ENCODE results near the gene CBX8. TPM values are rescaled to one million over a fixed set of nuclear protein-coding genes. Genes with fewer than 3 reads are reported as not detected.

Gene CBX8
- total RNA-seq, 1 donor from 2014 or later, result 6.3 TPM

- intact Hi-C loops (cut with micrococcal nuclease), result loop anchor here (5.0 kb wide), 1 partner anchor 266 kb away; the partner anchor contains the start of gene GAA
Observed at GRCh38 chr17:79835953-79836509, 39.2 kb upstream of the CBX8 start.

DNA sequence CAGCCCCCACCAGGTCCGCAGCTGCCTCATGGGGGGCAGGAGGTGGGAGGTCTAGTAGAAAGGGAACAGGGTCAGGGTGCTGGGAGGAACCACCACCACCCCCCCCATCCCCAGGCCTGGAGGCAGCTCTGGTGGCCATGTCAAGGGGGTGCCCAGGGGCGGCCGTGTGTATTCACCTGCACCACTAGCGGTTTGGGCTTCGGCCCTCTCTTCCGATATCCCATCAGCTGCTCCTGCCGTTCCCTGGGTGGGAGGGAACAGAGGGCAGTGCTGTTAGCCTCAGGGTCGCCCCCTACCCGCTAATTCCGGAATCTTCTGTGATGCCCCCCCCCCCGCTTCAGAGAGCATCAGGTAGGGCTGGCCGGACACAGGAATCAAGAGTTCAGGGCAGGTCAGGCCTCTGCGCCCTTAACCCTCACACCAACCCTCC lies 38.6 kb upstream of the CBX8 start:
- intact Hi-C loops (cut with micrococcal nuclease), result loop anchor here (5.0 kb wide), 1 partner anchor 267 kb away; the partner anchor contains the start of gene GAA

DNA sequence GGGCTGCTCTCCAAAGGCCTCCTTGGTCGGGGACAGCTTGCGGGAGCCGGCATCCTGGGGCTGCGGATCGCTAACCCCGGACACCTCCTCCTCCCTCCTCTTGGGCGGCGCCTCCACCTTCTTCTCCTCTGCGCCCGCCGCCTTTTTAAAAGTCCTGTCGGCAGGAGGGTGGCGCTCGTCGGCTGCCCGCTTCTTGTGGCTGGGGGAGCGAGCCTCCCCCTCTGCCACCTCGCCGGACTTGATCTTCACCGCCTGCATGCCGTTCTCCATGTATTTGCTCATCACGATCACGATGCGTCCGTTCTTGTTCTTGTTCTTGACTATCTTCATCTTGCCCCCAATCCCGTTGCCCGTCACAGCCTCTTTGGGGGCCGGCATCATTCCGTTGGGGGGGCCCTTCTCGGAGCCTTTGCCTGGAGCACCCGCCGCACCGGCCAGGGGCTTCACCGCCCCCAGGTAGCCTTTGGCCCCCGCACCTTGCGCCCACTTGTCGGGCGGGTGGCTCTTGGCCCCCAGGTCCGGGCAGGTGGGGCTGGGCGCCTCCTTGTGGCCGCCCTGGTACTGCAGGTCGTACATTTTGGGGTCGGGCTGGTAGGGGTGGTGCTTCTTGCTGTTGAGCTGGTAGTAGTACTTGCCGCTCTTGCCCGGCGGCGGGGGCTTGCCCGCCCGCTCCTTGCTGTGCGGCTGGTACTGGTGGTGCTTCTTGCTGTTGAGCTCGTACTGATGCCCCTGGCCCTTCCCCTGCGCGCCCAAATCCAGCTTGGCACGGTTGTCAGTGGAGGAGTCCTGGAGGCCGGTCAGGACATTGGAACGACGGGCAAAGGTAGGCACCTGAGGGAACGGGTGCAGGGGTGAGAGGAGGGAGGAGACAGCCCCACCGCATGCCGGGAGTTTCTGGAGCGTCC lies 37.9 kb upstream of the CBX8 start:
- intact Hi-C loops (cut with micrococcal nuclease), result loop anchor here (5.0 kb wide), 1 partner anchor 267 kb away; the partner anchor contains the start of gene GAA

DNA sequence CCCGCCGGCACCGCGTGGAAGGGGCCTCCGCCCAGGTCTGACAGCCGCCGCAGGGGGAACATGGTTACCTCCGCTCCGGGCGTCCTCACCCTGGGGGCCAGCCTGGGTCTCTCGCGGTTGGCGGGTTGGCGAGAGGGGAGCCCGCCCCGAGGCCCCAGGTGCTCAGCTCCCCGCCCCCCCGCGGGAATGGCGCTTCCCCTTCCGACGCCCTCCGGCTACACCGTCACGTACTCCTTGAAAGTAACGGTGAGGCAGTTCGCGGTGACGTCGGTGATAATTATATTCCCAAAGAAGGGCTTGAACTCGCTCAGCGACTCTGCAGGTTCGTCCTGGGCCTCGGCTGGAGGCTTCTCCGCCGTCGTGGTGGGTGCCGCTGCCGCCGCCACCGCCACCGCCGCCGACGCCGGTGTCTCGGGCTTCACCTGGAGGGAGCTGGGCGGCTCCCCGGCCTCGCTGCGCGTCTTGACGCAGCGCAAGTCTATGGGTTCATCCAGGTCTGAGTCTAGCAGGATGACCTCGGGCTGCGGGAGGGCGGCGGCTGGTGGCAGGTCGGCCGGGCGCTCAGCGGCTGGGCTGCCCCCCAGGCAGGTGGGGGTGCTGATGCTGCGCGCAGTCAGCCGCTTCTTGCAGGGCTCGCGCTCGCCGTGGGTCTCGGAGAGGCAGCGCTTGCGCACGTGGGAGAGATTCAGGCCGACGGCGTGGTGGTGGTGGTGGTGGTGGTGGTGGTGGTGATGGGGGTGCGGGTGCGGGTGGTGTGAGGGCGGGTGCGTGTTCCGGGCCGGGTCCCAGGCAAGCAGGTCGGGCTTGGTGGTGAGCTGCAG lies 37.1 kb upstream of the CBX8 start:
- intact Hi-C loops (cut with micrococcal nuclease), result no loop called here

- intact Hi-C loops (cut with micrococcal nuclease), result no loop called here
Observed at GRCh38 chr17:79833110-79833450, 36.2 kb upstream of the CBX8 start.

DNA sequence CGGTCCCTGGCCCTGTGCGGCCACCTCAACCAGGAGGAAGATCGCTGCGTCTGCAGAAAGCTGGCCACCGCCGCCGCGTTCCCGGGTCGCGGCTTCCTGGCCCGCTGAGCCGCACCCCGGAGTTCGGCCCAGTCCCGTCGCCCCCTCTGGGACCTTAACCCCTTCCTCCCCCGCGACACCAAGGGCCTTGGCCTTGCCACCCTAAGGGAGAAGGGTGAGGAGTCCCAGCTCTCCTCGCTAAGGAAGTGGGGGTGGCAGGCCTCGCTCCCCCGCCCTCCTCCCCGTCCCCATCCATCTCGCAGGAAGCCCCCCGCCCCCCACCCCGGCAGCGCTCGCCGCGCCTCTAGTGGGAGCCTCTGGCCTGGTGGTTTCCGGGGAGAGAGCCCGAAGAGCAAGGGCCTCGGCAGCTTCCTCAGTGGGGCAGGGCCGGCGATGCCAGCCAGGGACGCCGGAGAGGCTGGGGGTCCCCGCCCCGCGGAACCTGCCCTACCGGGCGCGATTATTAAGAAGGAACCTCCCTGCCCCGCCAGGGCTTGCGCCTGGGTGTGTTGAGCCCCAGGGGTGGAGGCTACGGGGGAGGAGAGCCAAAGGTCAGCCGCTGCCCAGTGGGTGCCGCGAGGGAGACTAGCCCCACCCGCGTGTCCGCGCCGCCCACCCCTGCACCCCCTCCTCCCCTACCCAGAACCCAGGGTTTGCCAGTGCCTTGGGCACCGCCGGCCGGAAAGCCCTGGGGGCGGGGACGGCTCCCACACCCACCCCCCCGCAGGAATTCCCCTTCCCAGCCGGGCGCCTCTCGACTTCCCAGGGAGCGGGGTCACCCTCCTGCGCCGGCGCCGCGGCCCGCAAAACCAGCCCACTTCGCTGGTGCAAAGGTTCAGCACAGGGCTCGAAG lies 35.6 kb upstream of the CBX8 start:
- intact Hi-C loops (cut with micrococcal nuclease), result no loop called here

GRCh38 chr17:79831265-79832217 lies 34.7 kb upstream of the CBX8 start:
- intact Hi-C loops (cut with micrococcal nuclease), result no loop called here

DNA sequence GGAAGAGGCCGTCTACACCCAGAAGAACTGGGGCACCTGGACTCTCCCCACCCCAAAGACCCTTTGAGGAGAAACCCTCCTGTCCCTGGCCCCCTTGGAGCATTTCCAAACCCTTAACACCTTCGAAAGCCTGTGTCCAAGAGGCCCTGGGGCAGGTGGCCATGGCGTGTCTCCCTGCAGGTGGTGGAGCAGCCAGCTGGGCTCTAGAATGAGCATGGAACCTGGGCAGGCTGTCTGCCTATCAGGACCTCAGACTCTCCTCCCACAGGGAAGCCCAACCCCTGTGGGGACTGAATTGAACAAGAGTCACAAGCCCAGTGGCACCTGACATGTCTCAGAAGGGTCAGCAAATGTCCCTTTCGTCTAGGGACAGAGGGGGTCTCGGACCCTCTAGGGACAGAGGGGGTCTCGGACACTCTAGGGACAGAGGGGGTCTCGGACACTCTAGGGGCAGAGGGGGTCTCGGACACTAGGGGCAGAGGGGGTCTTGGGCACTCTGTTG lies 33.9 kb upstream of the CBX8 start:
- intact Hi-C loops (cut with micrococcal nuclease), result no loop called here

- intact Hi-C loops (cut with micrococcal nuclease), result no loop called here
Observed at GRCh38 chr17:79830303-79830702, 33.4 kb upstream of the CBX8 start.

DNA sequence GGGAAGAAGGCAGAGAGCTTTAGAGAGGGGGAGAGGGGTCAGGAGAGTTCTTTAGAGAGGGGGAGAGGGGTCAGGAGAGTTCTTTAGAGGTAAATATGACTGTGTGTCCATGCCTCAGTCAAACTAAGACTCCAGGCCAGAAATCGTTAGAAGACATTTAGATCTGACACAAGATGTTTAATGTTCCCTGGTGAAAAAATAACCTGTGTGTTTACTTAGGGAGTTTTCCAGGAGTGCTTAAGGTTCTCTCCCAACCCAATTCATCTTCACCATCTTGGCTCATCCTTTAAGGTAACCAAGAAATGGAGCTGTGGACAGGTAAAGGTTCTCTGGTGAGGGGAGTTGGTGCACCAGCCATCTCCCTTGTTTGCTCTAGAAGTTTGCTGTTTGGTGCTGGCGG lies 32.6 kb upstream of the CBX8 start:
- intact Hi-C loops (cut with micrococcal nuclease), result no loop called here

- intact Hi-C loops (cut with micrococcal nuclease), result no loop called here
Observed at GRCh38 chr17:79829004-79829403, 32.1 kb upstream of the CBX8 start.

DNA sequence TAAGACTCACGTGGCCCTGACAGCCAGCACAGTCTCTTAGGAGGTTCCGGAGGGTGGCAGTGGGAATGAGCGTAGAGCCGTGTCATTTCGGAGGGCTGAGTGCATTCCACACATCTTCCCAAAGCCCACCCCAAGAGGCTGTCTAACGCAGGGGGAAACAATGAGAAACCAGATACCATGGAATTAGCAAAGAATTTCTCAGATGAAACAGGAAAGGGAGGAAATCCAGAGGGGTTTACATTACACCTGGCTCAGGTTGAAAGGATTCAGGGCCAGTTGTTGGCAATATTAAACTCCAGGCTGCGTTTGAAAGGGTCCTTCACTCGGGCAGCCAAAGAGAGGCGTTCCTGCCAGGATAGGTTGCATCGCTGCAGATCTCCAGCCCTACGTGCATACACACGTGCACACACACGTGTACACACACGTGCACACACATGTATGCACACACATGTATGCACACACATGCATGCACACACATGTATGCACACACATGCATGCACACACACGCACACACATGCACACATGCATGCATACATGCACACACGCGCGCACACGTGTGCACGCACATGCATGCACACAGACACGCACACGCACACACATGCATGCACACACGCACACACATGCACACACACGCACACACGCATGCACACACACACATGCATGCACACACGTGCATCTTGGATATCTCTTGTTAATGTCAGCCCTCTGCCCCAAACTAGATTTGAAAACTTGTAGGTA lies 30.1 kb upstream of the CBX8 start:
- intact Hi-C loops (cut with micrococcal nuclease), result no loop called here

GRCh38 chr17:79826204-79826680 lies 29.4 kb upstream of the CBX8 start:
- intact Hi-C loops (cut with micrococcal nuclease), result no loop called here

DNA sequence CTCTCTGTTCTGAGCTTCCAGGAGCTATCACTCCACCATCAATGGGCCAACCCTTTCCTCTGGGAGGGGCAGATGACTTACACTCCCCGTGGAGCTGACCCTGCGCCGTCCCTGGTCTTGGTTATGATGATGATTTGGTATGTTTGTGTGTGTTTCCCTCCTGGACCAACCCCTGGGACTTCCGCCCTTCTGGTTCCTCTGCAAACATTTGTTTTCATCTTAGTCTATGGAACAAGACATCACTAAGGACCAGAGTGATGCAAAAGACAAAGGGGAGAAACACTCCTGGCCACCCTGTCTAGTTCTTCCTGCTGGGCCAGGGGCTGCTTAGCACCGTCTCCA lies 28.7 kb upstream of the CBX8 start:
- intact Hi-C loops (cut with micrococcal nuclease), result no loop called here

- intact Hi-C loops (cut with micrococcal nuclease), result no loop called here
Observed at GRCh38 chr17:79824893-79825579, 28.2 kb upstream of the CBX8 start.

- intact Hi-C loops (cut with micrococcal nuclease), result no loop called here
Observed at GRCh38 chr17:79824234-79824633, 27.4 kb upstream of the CBX8 start.

DNA sequence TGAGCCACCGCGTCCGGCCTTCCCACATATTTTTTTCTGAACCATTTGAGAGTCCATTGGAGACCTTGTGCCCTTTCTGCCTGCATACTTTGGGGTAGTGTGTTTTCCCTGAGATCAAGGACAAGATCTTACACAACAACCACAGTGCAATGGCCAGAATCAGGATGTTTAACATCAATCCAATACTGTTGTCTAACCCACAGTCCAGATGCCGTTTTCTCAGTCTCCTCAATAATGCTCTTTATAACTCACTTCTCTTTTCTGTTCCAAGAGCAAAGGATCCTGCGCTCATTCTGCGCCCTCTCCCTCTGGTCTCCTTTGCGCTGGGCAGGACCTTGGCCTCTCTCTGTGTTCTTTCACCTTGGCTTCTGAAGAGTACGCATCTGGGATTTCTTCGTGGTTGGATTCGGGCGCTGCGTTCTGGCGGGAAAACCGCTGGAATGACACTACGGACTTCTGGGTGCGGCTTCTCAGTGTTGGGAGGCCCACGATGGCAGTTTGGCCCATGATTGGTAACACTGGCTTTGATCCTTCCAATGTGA lies 25.8 kb upstream of the CBX8 start:
- intact Hi-C loops (cut with micrococcal nuclease), result no loop called here
